Kidney epithelial cell (primary cell): Measurements from ENCODE around the gene TRIP13. TPM values are rescaled to one million over a fixed set of nuclear protein-coding genes. Genes with fewer than 3 reads are reported as not detected.
"Not testable (repeated sequence)": the region's sequence is repeated elsewhere in the genome, so short reads cannot be mapped to it uniquely, and the experiment has no call there.

Experiments
- DNase-seq: peaks from one replicate; pipeline ENCODE4 v3.0.0-alpha.2; 2010; ENCODE audit warnings: low read depth
- H3K27me3 ChIP-seq: 2 replicates; pipeline ENCODE4 v1.6.0; 2011; ENCODE audit warnings: low read length; ENCODE audit not compliant: control insufficient read depth, insufficient read depth
- H3K36me3 ChIP-seq: 2 replicates; pipeline ENCODE4 v1.5.1; 2011; ENCODE audit warnings: low read length; ENCODE audit not compliant: control insufficient read depth, insufficient read depth
- H3K4me3 ChIP-seq: 2 replicates; pipeline ENCODE4 v1.5.1; 2011; ENCODE audit warnings: low read depth, mild to moderate bottlenecking, control low read depth, low read length
- CTCF ChIP-seq: IDR thresholded peaks from 2 replicates; pipeline ENCODE4 v1.5.1; 2011; ENCODE audit warnings: mild to moderate bottlenecking, moderate library complexity, low read length, control low read depth, inconsistent platforms; ENCODE audit not compliant: insufficient read depth, poor library complexity, severe bottlenecking
- total RNA-seq: library from RNA; depleted of rRNA; stranded (reverse); fragments of >200 nt; gene quantifications from 2 replicates; pipeline ENCODE4 v1.2.3, GENCODE V29; 2015

TRIP13 gene
- total RNA-seq, 1 donor from 2014 or later, result 7.4 TPM

- no peak for DNase-seq
- Histone ChIP-seq H3K36me3 (no peaks in the 10 kb centered on the region), H3K4me3 (no peak overlapping the region), H3K27me3 (peaks cover 5% of the 10 kb centered on the region)
- no peak for TF ChIP-seq CTCF
Measured at GRCh38 chr5:936149-937144, 43.8 kb downstream of the TRIP13 start.

GRCh38 chr5:937151-937924, 44.7 kb downstream of the TRIP13 start:
- no peaks in the 10 kb centered on the region for H3K36me3 ChIP-seq
- no peak for DNase-seq
- H3K4me3 ChIP-seq, result no peak overlapping the region
- H3K27me3 ChIP-seq, result peaks cover 5% of the 10 kb centered on the region
- no peak for TF ChIP-seq CTCF

GRCh38 chr5:939368-939767, 46.7 kb downstream of the TRIP13 start:
- peaks cover 14% of the 10 kb centered on the region for H3K27me3 ChIP-seq
- TF ChIP-seq CTCF, result no peak

GRCh38 chr5:940741-941140, 48.1 kb downstream of the TRIP13 start:
- H3K4me3 ChIP-seq, DNase-seq, H3K36me3 ChIP-seq: not testable (repeated sequence)
- peaks cover 26% of the 10 kb centered on the region for H3K27me3 ChIP-seq

More at GRCh38 chr5:939368-939767, 46.7 kb downstream of the TRIP13 start:
- Histone ChIP-seq H3K36me3 (no peaks in the 10 kb centered on the region), H3K4me3 (no peak overlapping the region)
- no peak for DNase-seq

- Histone ChIP-seq H3K27me3 (peaks cover 44% of the 10 kb centered on the region), H3K4me3 (no peak overlapping the region), H3K36me3 (no peaks in the 10 kb centered on the region)
- TF ChIP-seq CTCF, result no peak
- no peak for DNase-seq
Measured at GRCh38 chr5:943201-943917, 50.7 kb downstream of the TRIP13 start.
